ENCODE results near the gene INHA. TPM values are rescaled to one million over a fixed set of nuclear protein-coding genes. Genes with fewer than 3 reads are reported as not detected.

INHA gene
- polyA plus RNA-seq, 1 of the 3 experiments (the other 2 are of a cell fraction), result 1.2 TPM

GRCh38 chr2:219619235-219619634 lies 47.1 kb downstream of the INHA start:
- ChIA-PET CTCF (interaction anchor here (1.0 to 1.6 kb wide), 8 partner anchors 9 to 89 kb away, joined by 3 to 7 read pairs (median 4); partner anchors contain the start of gene STK11IP), POLR2A (no interaction called here)
- H3K27me3 ChIP-seq (ENCODE audit: insufficient read depth), result no peaks in the 10 kb centered on the region
- H4K20me1 ChIP-seq (ENCODE audit: insufficient read depth), result no peaks in the 10 kb centered on the region
- TF ChIP-seq USF2 (IDR thresholded peaks at IDR 0.05; ENCODE audit: borderline replicate concordance, low read depth, low read length) (no peak), RAD21 (IDR thresholded peaks at IDR 0.05; ENCODE audit: low read length) (peak; percentile 47)
- H3K4me2 ChIP-seq, result no peak overlapping the region
- no peaks in the 10 kb centered on the region for H3F3A ChIP-seq (replicated peaks; ENCODE audit: insufficient read depth)
- H3K4me1 ChIP-seq (ENCODE audit: control insufficient read depth in 1 of 2, insufficient read depth in 2 of 2, low read depth in 1 of 2, low read length in 1 of 2), result no peaks in the 10 kb centered on the region
- peaks cover 0 to 14% of the 10 kb centered on the region in 2 experiments for H3K36me3 ChIP-seq (replicated peaks in 1 of 2; ENCODE audit: control insufficient read depth in 1 of 2, insufficient read depth in 2 of 2, low read length in 1 of 2)
- H2AFZ ChIP-seq (ENCODE audit: low read depth), result no peak overlapping the region
- no peaks in the 10 kb centered on the region for H3K9me3 ChIP-seq
- no peaks in the 10 kb centered on the region for H3K9me2 ChIP-seq
- H3K4me3 ChIP-seq (ENCODE audit: low read depth in 2 of 2, low read length in 1 of 2), result no peak overlapping the region
- no peak overlapping the region for H3K9ac ChIP-seq
- H3K79me2 ChIP-seq (ENCODE audit: insufficient read depth), result no peaks in the 10 kb centered on the region
- WGBS (ENCODE audit: low lambda C conversion rate), result 77% methylated on average over 4 of the region's 4 CpGs
- DNase-seq, result no peak
- H3K27ac ChIP-seq (ENCODE audit: low read depth in 2 of 2, low read length in 1 of 2), result no peak overlapping the region

GRCh38 chr2:219620546-219620945 lies 48.4 kb downstream of the INHA start:
- POLR2A ChIA-PET, result no interaction called here
- H3K79me2 ChIP-seq (ENCODE audit: insufficient read depth), result no peaks in the 10 kb centered on the region
- no peak overlapping the region for H3K4me3 ChIP-seq (ENCODE audit: low read depth in 2 of 2, low read length in 1 of 2)
- H3K9me2 ChIP-seq, result no peaks in the 10 kb centered on the region
- 78% methylated on average over 6 of the region's 6 CpGs for WGBS (ENCODE audit: low lambda C conversion rate)
- H3K27ac ChIP-seq (ENCODE audit: low read depth in 2 of 2, low read length in 1 of 2), result no peak overlapping the region
- H3K36me3 ChIP-seq (replicated peaks in 1 of 2; ENCODE audit: control insufficient read depth in 1 of 2, insufficient read depth in 2 of 2, low read length in 1 of 2), result peaks cover 0 to 4% of the 10 kb centered on the region in 2 experiments
- H3K9me3 ChIP-seq, result no peaks in the 10 kb centered on the region
- CTCF ChIA-PET, result interaction anchor here (0.6 to 1.6 kb wide), 6 partner anchors 8 to 91 kb away, joined by 3 to 4 read pairs (median 3); no protein-coding TSS in a partner anchor
- H3K9ac ChIP-seq, result no peak overlapping the region
- H3K27me3 ChIP-seq (ENCODE audit: insufficient read depth), result no peaks in the 10 kb centered on the region
- no peak overlapping the region for H3K4me2 ChIP-seq
- TF ChIP-seq SIN3A (IDR thresholded peaks at IDR 0.05; ENCODE audit: borderline replicate concordance, low read depth, low read length) (no peak), USF1 (IDR thresholded peaks at IDR 0.05; ENCODE audit: borderline replicate concordance, low read depth) (no peak)
- H2AFZ ChIP-seq (ENCODE audit: low read depth), result no peak overlapping the region
- H3F3A ChIP-seq (replicated peaks; ENCODE audit: insufficient read depth), result no peaks in the 10 kb centered on the region
- H3K4me1 ChIP-seq (ENCODE audit: control insufficient read depth in 1 of 2, insufficient read depth in 2 of 2, low read depth in 1 of 2, low read length in 1 of 2), result no peaks in the 10 kb centered on the region
- no peaks in the 10 kb centered on the region for H4K20me1 ChIP-seq (ENCODE audit: insufficient read depth)
- DNase-seq, result no peak

GRCh38 chr2:219621935-219622334 lies 49.8 kb downstream of the INHA start:
- TF ChIP-seq MXI1 (IDR thresholded peaks at IDR 0.05; ENCODE audit: low read depth, low read length) (no peak), REST (IDR thresholded peaks at IDR 0.05; ENCODE audit: low read depth, low read length) (no peak), POLR2AphosphoS5 (IDR thresholded peaks at IDR 0.05; ENCODE audit: low read depth, low read length) (no peak), NRF1 (IDR thresholded peaks at IDR 0.05; ENCODE audit: low read depth, low read length) (no peak), EP300 (IDR thresholded peaks at IDR 0.05; ENCODE audit: borderline replicate concordance in 1 of 2, low read depth in 1 of 2, low read length in 1 of 2) (no peak), RXRA (IDR thresholded peaks at IDR 0.05; ENCODE audit: borderline replicate concordance, low read depth) (no peak), USF1 (IDR thresholded peaks at IDR 0.05; ENCODE audit: borderline replicate concordance, low read depth) (no peak), MAX (IDR thresholded peaks at IDR 0.05; ENCODE audit: low read depth) (no peak), FOXJ3 (CRISPR knock-in tag; IDR thresholded peaks at IDR 0.05) (no peak), MEF2A (IDR thresholded peaks at IDR 0.05; ENCODE audit: borderline replicate concordance, low read depth) (no peak), JUND (IDR thresholded peaks at IDR 0.05) (no peak), RCOR1 (IDR thresholded peaks at IDR 0.05; ENCODE audit: low read length) (no peak), FOXM1 (IDR thresholded peaks at IDR 0.05; ENCODE audit: low read depth) (no peak)
- POLR2A ChIA-PET, result no interaction called here
- no peak overlapping the region for H3K9ac ChIP-seq

More at GRCh38 chr2:219621935-219622334, 49.8 kb downstream of the INHA start:
- H3K9me2 ChIP-seq, result no peaks in the 10 kb centered on the region
- no peak overlapping the region for H3K4me3 ChIP-seq (ENCODE audit: low read depth in 2 of 2, low read length in 1 of 2)
- H3K27ac ChIP-seq (ENCODE audit: low read depth in 2 of 2, low read length in 1 of 2), result no peak overlapping the region
- H3K4me1 ChIP-seq (ENCODE audit: control insufficient read depth in 1 of 2, insufficient read depth in 2 of 2, low read depth in 1 of 2, low read length in 1 of 2), result peaks cover 0 to 4% of the 10 kb centered on the region in 2 experiments; a peak in 1 of 4 replicates
- no peaks in the 10 kb centered on the region for H4K20me1 ChIP-seq (ENCODE audit: insufficient read depth)
- H3F3A ChIP-seq (replicated peaks; ENCODE audit: insufficient read depth), result no peaks in the 10 kb centered on the region
- no peaks in the 10 kb centered on the region for H3K9me3 ChIP-seq
- WGBS (ENCODE audit: low lambda C conversion rate), result 55% methylated on average over 4 of the region's 4 CpGs
- H2AFZ ChIP-seq (ENCODE audit: low read depth), result no peak overlapping the region
- no peak for DNase-seq
- H3K36me3 ChIP-seq (replicated peaks in 1 of 2; ENCODE audit: control insufficient read depth in 1 of 2, insufficient read depth in 2 of 2, low read length in 1 of 2), result no peaks in the 10 kb centered on the region
- no peaks in the 10 kb centered on the region for H3K79me2 ChIP-seq (ENCODE audit: insufficient read depth)
- CTCF ChIA-PET, result interaction anchor here (1.0 to 1.1 kb wide), 2 partner anchors 8 to 81 kb away, joined by 3 to 4 read pairs; no protein-coding TSS in a partner anchor
- H3K4me2 ChIP-seq, result no peak overlapping the region
- no peaks in the 10 kb centered on the region for H3K27me3 ChIP-seq (ENCODE audit: insufficient read depth)
